Astrocyte (in vitro differentiated cells and primary cell): ENCODE results near the gene PRR29. TPM values are rescaled to one million over a fixed set of nuclear protein-coding genes. Genes with fewer than 3 reads are reported as not detected.
A peak's percentile ranks its signal among the peaks of the same experiment; 100 is the strongest.

ENCODE experiments used
- DNase-seq: peaks from one replicate; pipeline ENCODE4 v3.0.0-alpha.2; 2010; ENCODE audit warnings: low read depth
- FAIRE-seq: peaks from 2 replicates; lab custom pipeline; 2011; peaks lifted over from hg19 to GRCh38; lab: Jason Lieb, UNC
- H2AFZ ChIP-seq: 2 replicates; pipeline ENCODE4 v1.6.0; 2012; ENCODE audit warnings: low read depth, low read length, inconsistent platforms
- H3K27ac ChIP-seq: 2 replicates; pipeline ENCODE4 v1.5.1; 2011; ENCODE audit warnings: low read depth, low read length, inconsistent platforms
- H3K27me3 ChIP-seq: 2 replicates; pipeline ENCODE4 v1.6.0; 2011; ENCODE audit warnings: low read length, inconsistent platforms; ENCODE audit not compliant: insufficient read depth
- H3K36me3 ChIP-seq: 2 replicates; pipeline ENCODE4 v1.5.1; 2011; ENCODE audit warnings: low read length, inconsistent platforms; ENCODE audit not compliant: insufficient read depth
- H3K4me1 ChIP-seq: 2 replicates; pipeline ENCODE4 v1.5.1; 2011; ENCODE audit warnings: low read length, inconsistent platforms; ENCODE audit not compliant: insufficient read depth
- H3K4me2 ChIP-seq: 2 replicates; pipeline ENCODE4 v1.6.0; 2012; ENCODE audit warnings: low read length, inconsistent platforms
- H3K4me3 ChIP-seq: 2 replicates; pipeline ENCODE4 v1.5.1; 2011; ENCODE audit warnings: low read depth, mild to moderate bottlenecking, low read length, inconsistent platforms; ENCODE audit not compliant: insufficient read depth
- H3K79me2 ChIP-seq: 2 replicates; pipeline ENCODE4 v1.6.0; 2012; ENCODE audit warnings: mild to moderate bottlenecking, low read length, inconsistent platforms; ENCODE audit not compliant: insufficient read depth
- H3K9ac ChIP-seq: 2 replicates; pipeline ENCODE4 v1.6.0; 2012; ENCODE audit warnings: mild to moderate bottlenecking, low read length, inconsistent platforms
- H3K9me3 ChIP-seq: 2 replicates; pipeline ENCODE4 v1.5.1; 2012; ENCODE audit warnings: low read depth, mild to moderate bottlenecking, low read length, inconsistent platforms; ENCODE audit not compliant: insufficient read depth
- H4K20me1 ChIP-seq: 2 replicates; pipeline ENCODE4 v1.6.0; 2012; ENCODE audit warnings: low read length, inconsistent platforms; ENCODE audit not compliant: insufficient read depth
- H3K27ac Mint-ChIP-seq: one replicate; pipeline ENCODE4 v1.8.0; 2021; ENCODE audit warnings: mild to moderate bottlenecking, mixed read lengths; ENCODE audit not compliant: unreplicated experiment
- H3K27me3 Mint-ChIP-seq: one replicate; pipeline ENCODE4 v1.8.0; 2021; ENCODE audit warnings: low read depth, mixed read lengths; ENCODE audit not compliant: unreplicated experiment
- H3K36me3 Mint-ChIP-seq: one replicate; pipeline ENCODE4 v1.8.0; 2021; ENCODE audit warnings: low read depth, mixed read lengths; ENCODE audit not compliant: unreplicated experiment
- H3K4me1 Mint-ChIP-seq: one replicate; pipeline ENCODE4 v1.8.0; 2021; ENCODE audit warnings: low read depth, mixed read lengths; ENCODE audit not compliant: unreplicated experiment
- H3K4me3 Mint-ChIP-seq: one replicate; pipeline ENCODE4 v1.8.0; 2021; ENCODE audit warnings: mild to moderate bottlenecking, moderate library complexity, mixed read lengths; ENCODE audit not compliant: unreplicated experiment
- H3K9me3 Mint-ChIP-seq: one replicate; pipeline ENCODE4 v1.8.0; 2021; ENCODE audit warnings: mild to moderate bottlenecking, mixed read lengths; ENCODE audit not compliant: unreplicated experiment
- CTCF ChIP-seq: IDR thresholded peaks from 2 replicates; pipeline ENCODE4 v1.5.1; 2011; ENCODE audit warnings: low read depth, mild to moderate bottlenecking, inconsistent platforms, low read length, moderate library complexity; ENCODE audit not compliant: insufficient read depth
- EZH2 ChIP-seq: IDR thresholded peaks from 2 replicates; pipeline ENCODE4 v1.6.1; 2012; ENCODE audit warnings: mild to moderate bottlenecking, low read length, inconsistent platforms; ENCODE audit not compliant: insufficient read depth
- total RNA-seq: library from RNA; stranded (reverse); gene quantifications from 2 replicates; pipeline ENCODE4 v1.2.1, GENCODE V29; 2021

PRR29 gene
- total RNA-seq, 1 donor from 2014 or later = 0.54 TPM

GRCh38 chr17:63974594-63975192, 23.5 kb upstream of the PRR29 start:
- H3K27me3 Mint-ChIP-seq = peaks cover 9% of the 10 kb centered on the region
- Histone ChIP-seq H3K9ac (peak overlapping the region; percentile 12), H4K20me1 (no peaks in the 10 kb centered on the region), H3K4me2 (peak overlapping the region; percentile 80), H3K9me3 (no peaks in the 10 kb centered on the region), H3K36me3 (no peaks in the 10 kb centered on the region), H3K4me1 (peaks cover 19% of the 10 kb centered on the region), H3K27ac (no peak overlapping the region), H3K79me2 (no peaks in the 10 kb centered on the region), H3K27me3 (peaks cover 4% of the 10 kb centered on the region), H2AFZ (peak overlapping the region; percentile 47), H3K4me3 (no peak overlapping the region)
- peak overlapping the region; percentile 37 for H3K4me3 Mint-ChIP-seq
- peak; percentile 58 for DNase-seq
- H3K27ac Mint-ChIP-seq = peak overlapping the region; percentile 60
- peaks cover 5% of the 10 kb centered on the region for H3K36me3 Mint-ChIP-seq
- FAIRE-seq = no peak
- TF ChIP-seq CTCF = no peak
- no peak for TF ChIP-seq EZH2
- H3K4me1 Mint-ChIP-seq = peaks cover 12% of the 10 kb centered on the region
- H3K9me3 Mint-ChIP-seq = peaks cover 3% of the 10 kb centered on the region

GRCh38 chr17:63975541-63976092, 22.5 kb upstream of the PRR29 start:
- Mint-ChIP-seq H3K27me3 (peaks cover 5% of the 10 kb centered on the region), H3K4me3 (no peak overlapping the region), H3K9me3 (peaks cover 4% of the 10 kb centered on the region), H3K27ac (no peak overlapping the region), H3K36me3 (peaks cover 3% of the 10 kb centered on the region), H3K4me1 (peaks cover 12% of the 10 kb centered on the region)
- H3K27me3 ChIP-seq = peaks cover 4% of the 10 kb centered on the region
- H3K4me1 ChIP-seq = peaks cover 19% of the 10 kb centered on the region
- H3K9ac ChIP-seq = no peak overlapping the region
- TF ChIP-seq CTCF (no peak), EZH2 (no peak)
- H3K4me3 ChIP-seq = no peak overlapping the region
- DNase-seq = no peak
- H4K20me1 ChIP-seq = no peaks in the 10 kb centered on the region
- H3K36me3 ChIP-seq = no peaks in the 10 kb centered on the region
- no peak overlapping the region for H3K27ac ChIP-seq
- H3K79me2 ChIP-seq = no peaks in the 10 kb centered on the region
- H2AFZ ChIP-seq = no peak overlapping the region
- H3K9me3 ChIP-seq = no peaks in the 10 kb centered on the region
- FAIRE-seq = no peak
- H3K4me2 ChIP-seq = no peak overlapping the region

- FAIRE-seq (no peak), DNase-seq (no peak)
- H3K27me3 Mint-ChIP-seq = peaks cover 5% of the 10 kb centered on the region
- Histone ChIP-seq H3K27me3 (peaks cover 4% of the 10 kb centered on the region), H3K36me3 (no peaks in the 10 kb centered on the region), H3K4me2 (no peak overlapping the region), H3K4me3 (no peak overlapping the region), H3K27ac (no peak overlapping the region), H3K9me3 (no peaks in the 10 kb centered on the region), H3K4me1 (peaks cover 19% of the 10 kb centered on the region), H2AFZ (no peak overlapping the region), H4K20me1 (no peaks in the 10 kb centered on the region), H3K9ac (no peak overlapping the region), H3K79me2 (no peaks in the 10 kb centered on the region)
- no peak for TF ChIP-seq CTCF
- no peak for TF ChIP-seq EZH2
- peaks cover 3% of the 10 kb centered on the region for H3K36me3 Mint-ChIP-seq
- H3K9me3 Mint-ChIP-seq = peaks cover 8% of the 10 kb centered on the region
- no peak overlapping the region for H3K4me3 Mint-ChIP-seq
- peaks cover 12% of the 10 kb centered on the region for H3K4me1 Mint-ChIP-seq
- H3K27ac Mint-ChIP-seq = no peak overlapping the region
Measured at GRCh38 chr17:63976702-63977101, 21.4 kb upstream of the PRR29 start.
